Measurements from ENCODE around the gene SPATA24.
"Not testable (repeated sequence)": the region's sequence is repeated elsewhere in the genome, so short reads cannot be mapped to it uniquely, and the experiment has no call there.

SPATA24 gene

DNA sequence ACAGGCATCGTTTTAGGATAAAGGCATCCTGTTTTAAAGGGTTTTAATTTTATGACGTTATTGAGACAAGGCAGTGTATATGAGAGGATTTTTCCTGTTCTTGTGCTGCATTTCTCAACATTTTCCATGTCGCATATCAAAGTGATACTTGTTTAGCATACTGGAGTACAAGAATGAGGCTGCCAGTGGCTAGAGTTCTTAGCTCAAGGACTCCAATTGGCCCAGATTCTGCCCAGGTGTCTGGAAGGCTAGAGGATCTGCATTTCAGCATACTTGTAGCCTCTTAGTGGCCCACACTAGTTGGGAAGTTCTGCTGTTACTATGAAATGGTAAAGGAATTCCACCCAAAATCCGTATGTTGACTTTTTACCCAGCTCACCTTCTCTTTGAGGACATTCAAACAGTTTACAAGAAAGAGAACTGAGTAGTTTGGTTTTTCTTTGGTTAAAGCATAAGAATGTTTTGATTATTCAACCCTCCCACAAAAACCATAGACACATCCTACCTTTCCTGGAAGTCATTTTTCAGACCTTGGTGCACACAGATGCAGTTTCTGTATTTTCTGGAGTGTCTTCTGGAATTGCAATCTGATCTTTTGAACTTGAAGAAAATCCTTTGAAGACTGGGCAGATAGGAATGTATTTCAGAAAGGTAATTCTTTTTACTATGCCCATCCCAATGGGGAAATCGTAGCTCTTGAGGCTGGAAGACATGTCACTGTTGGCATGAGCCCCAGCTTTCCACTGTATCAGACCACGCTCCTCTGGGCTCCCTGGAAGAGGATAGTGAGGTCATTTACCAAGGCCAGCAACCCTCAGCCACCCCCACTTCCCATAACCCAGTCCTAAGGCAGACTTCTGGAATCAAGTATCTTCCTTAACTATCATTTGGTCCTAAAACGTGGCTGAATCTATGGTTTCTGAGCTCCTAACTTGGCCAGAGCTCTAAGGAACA, 32.1 kb downstream of the SPATA24 start:
- no peak overlapping the region for H3K27ac ChIP-seq (ENCODE audit: insufficient read depth, low read length, poor library complexity, severe bottlenecking)
- H3K4me3 ChIP-seq (ENCODE audit: insufficient read depth, low read depth, low read length, poor library complexity, severe bottlenecking) = no peak overlapping the region
- no peaks in the 10 kb centered on the region for H3K27me3 ChIP-seq (replicated peaks; ENCODE audit: control insufficient read depth, insufficient read depth, low read length, poor library complexity, severe bottlenecking)
- H3K9me3 ChIP-seq (ENCODE audit: control insufficient read depth, low read length) = no peaks in the 10 kb centered on the region
- peaks cover 13% of the 10 kb centered on the region for H3K36me3 ChIP-seq (ENCODE audit: control insufficient read depth, insufficient read depth, low read length)
- H3K4me1 ChIP-seq (ENCODE audit: control insufficient read depth, insufficient read depth, low read length, poor library complexity, severe bottlenecking) = no peaks in the 10 kb centered on the region
- no peak for DNase-seq

- Histone ChIP-seq H3K27ac (ENCODE audit: insufficient read depth, low read length, poor library complexity, severe bottlenecking) (no peak overlapping the region), H3K4me1 (ENCODE audit: control insufficient read depth, insufficient read depth, low read length, poor library complexity, severe bottlenecking) (no peaks in the 10 kb centered on the region), H3K36me3 (ENCODE audit: control insufficient read depth, insufficient read depth, low read length) (peaks cover 27% of the 10 kb centered on the region), H3K9me3 (ENCODE audit: control insufficient read depth, low read length) (no peaks in the 10 kb centered on the region), H3K27me3 (replicated peaks; ENCODE audit: control insufficient read depth, insufficient read depth, low read length, poor library complexity, severe bottlenecking) (no peaks in the 10 kb centered on the region), H3K4me3 (ENCODE audit: insufficient read depth, low read depth, low read length, poor library complexity, severe bottlenecking) (no peak overlapping the region)
- DNase-seq = no peak
Measured at GRCh38 chr5:139369181-139369580, 34.7 kb downstream of the SPATA24 start.

DNA sequence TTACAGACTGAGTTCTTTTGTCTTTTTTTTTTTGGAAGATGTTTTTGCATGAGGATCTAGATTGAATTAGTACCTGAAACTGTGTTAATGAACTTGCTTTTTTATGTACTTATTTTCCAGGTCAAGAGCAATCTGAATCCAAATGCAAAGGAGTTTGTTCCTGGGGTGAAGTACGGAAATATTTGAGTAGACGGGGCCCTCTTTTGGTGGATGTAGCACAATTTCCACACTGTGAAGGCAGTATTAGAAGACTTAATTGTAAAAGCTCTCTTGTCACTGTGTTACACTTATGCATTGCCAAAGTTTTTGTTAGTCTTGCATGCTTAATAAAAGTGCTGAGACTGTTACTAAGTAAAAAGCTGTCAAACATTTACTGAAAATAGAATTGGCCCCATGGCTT, 35.3 kb downstream of the SPATA24 start:
- no peak for DNase-seq

GRCh38 chr5:139364466-139364865, 39.4 kb downstream of the SPATA24 start:
- H3K27ac ChIP-seq (ENCODE audit: insufficient read depth, low read length, poor library complexity, severe bottlenecking) = no peak overlapping the region
- H3K27me3 ChIP-seq (replicated peaks; ENCODE audit: control insufficient read depth, insufficient read depth, low read length, poor library complexity, severe bottlenecking) = no peaks in the 10 kb centered on the region
- peaks cover 27% of the 10 kb centered on the region for H3K36me3 ChIP-seq (ENCODE audit: control insufficient read depth, insufficient read depth, low read length)
- DNase-seq = no peak
- no peaks in the 10 kb centered on the region for H3K4me1 ChIP-seq (ENCODE audit: control insufficient read depth, insufficient read depth, low read length, poor library complexity, severe bottlenecking)
- H3K9me3 ChIP-seq (ENCODE audit: control insufficient read depth, low read length) = no peaks in the 10 kb centered on the region
- H3K4me3 ChIP-seq (ENCODE audit: insufficient read depth, low read depth, low read length, poor library complexity, severe bottlenecking) = no peak overlapping the region

More for the DNA sequence above, 35.3 kb downstream of the SPATA24 start:
- H3K4me3 ChIP-seq (ENCODE audit: insufficient read depth, low read depth, low read length, poor library complexity, severe bottlenecking) = no peak overlapping the region
- no peak overlapping the region for H3K27ac ChIP-seq (ENCODE audit: insufficient read depth, low read length, poor library complexity, severe bottlenecking)
- H3K9me3 ChIP-seq (ENCODE audit: control insufficient read depth, low read length) = no peaks in the 10 kb centered on the region
- H3K36me3 ChIP-seq (ENCODE audit: control insufficient read depth, insufficient read depth, low read length) = peaks cover 33% of the 10 kb centered on the region
- no peaks in the 10 kb centered on the region for H3K27me3 ChIP-seq (replicated peaks; ENCODE audit: control insufficient read depth, insufficient read depth, low read length, poor library complexity, severe bottlenecking)
- no peaks in the 10 kb centered on the region for H3K4me1 ChIP-seq (ENCODE audit: control insufficient read depth, insufficient read depth, low read length, poor library complexity, severe bottlenecking)

- no peak for DNase-seq
- no peak overlapping the region for H3K27ac ChIP-seq (ENCODE audit: insufficient read depth, low read length, poor library complexity, severe bottlenecking)
- H3K36me3 ChIP-seq (ENCODE audit: control insufficient read depth, insufficient read depth, low read length) = peaks cover 27% of the 10 kb centered on the region
- H3K4me3 ChIP-seq (ENCODE audit: insufficient read depth, low read depth, low read length, poor library complexity, severe bottlenecking) = no peak overlapping the region
- no peaks in the 10 kb centered on the region for H3K9me3 ChIP-seq (ENCODE audit: control insufficient read depth, low read length)
- no peaks in the 10 kb centered on the region for H3K4me1 ChIP-seq (ENCODE audit: control insufficient read depth, insufficient read depth, low read length, poor library complexity, severe bottlenecking)
- no peaks in the 10 kb centered on the region for H3K27me3 ChIP-seq (replicated peaks; ENCODE audit: control insufficient read depth, insufficient read depth, low read length, poor library complexity, severe bottlenecking)
Measured at GRCh38 chr5:139363937-139364336, 40.0 kb downstream of the SPATA24 start.

DNA sequence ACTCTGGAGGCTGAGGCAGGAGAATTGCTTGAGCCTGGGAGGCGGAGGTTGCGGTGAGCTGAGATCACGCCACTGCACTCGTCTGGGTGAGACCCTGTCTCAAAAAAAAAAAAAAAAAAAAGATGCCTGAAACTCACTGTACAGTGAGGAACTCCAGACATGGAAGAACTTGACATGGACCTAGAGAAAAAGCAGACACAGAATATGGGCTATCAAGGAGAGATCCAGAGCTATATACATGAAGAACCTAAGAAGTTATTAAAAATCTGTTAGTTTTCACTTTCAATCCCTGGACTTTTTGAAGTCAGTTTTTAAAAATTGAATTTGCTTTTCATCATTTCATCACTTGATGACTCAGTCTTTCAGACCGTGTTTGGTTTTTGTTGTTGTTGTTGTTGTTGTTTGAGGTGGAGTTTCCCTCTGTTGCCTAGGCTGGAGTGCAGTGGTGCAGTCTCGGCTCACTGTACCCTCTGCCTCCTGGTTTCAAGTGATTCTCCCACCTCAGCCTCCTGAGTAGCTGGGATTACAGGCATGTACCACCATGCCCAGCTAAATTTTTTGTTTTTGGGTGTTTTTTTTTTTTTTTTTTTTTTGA, 42.0 kb downstream of the SPATA24 start:
- no peaks in the 10 kb centered on the region for H3K4me1 ChIP-seq (ENCODE audit: control insufficient read depth, insufficient read depth, low read length, poor library complexity, severe bottlenecking)
- peaks cover 24% of the 10 kb centered on the region for H3K36me3 ChIP-seq (ENCODE audit: control insufficient read depth, insufficient read depth, low read length)
- H3K27ac ChIP-seq (ENCODE audit: insufficient read depth, low read length, poor library complexity, severe bottlenecking) = no peak overlapping the region
- no peaks in the 10 kb centered on the region for H3K27me3 ChIP-seq (replicated peaks; ENCODE audit: control insufficient read depth, insufficient read depth, low read length, poor library complexity, severe bottlenecking)
- H3K9me3 ChIP-seq (ENCODE audit: control insufficient read depth, low read length) = no peaks in the 10 kb centered on the region
- DNase-seq = no peak
- H3K4me3 ChIP-seq (ENCODE audit: insufficient read depth, low read depth, low read length, poor library complexity, severe bottlenecking) = no peak overlapping the region

- Histone ChIP-seq H3K36me3 (ENCODE audit: control insufficient read depth, insufficient read depth, low read length) (peaks cover 15% of the 10 kb centered on the region), H3K27ac (ENCODE audit: insufficient read depth, low read length, poor library complexity, severe bottlenecking) (no peak overlapping the region), H3K4me1 (ENCODE audit: control insufficient read depth, insufficient read depth, low read length, poor library complexity, severe bottlenecking) (no peaks in the 10 kb centered on the region), H3K9me3 (ENCODE audit: control insufficient read depth, low read length) (no peaks in the 10 kb centered on the region), H3K4me3 (ENCODE audit: insufficient read depth, low read depth, low read length, poor library complexity, severe bottlenecking) (no peak overlapping the region), H3K27me3 (replicated peaks; ENCODE audit: control insufficient read depth, insufficient read depth, low read length, poor library complexity, severe bottlenecking) (no peaks in the 10 kb centered on the region)
- no peak for DNase-seq
Measured at GRCh38 chr5:139360384-139360783, 43.5 kb downstream of the SPATA24 start.

DNA sequence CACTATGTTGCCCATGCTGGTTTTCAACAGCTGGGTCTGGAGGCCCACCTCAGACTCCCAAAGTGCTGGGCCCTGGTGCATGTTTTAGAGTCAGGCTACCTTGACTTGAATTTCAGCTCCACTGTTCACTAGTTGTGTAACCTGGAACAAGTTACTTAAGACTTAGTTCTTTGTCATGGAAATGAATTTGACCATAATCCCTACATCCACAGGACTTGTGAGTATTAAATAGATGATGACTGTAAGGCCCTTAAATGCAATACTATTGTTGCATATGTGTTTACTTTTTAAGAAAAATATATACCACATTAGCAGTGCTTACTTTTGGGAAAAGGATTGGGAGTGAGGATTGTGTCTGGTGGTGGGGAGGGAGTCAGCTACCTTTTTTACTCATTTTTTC, 45.8 kb downstream of the SPATA24 start:
- Histone ChIP-seq H3K27ac (ENCODE audit: insufficient read depth, low read length, poor library complexity, severe bottlenecking) (no peak overlapping the region), H3K4me3 (ENCODE audit: insufficient read depth, low read depth, low read length, poor library complexity, severe bottlenecking) (no peak overlapping the region), H3K36me3 (ENCODE audit: control insufficient read depth, insufficient read depth, low read length) (no peaks in the 10 kb centered on the region), H3K4me1 (ENCODE audit: control insufficient read depth, insufficient read depth, low read length, poor library complexity, severe bottlenecking) (no peaks in the 10 kb centered on the region), H3K27me3 (replicated peaks; ENCODE audit: control insufficient read depth, insufficient read depth, low read length, poor library complexity, severe bottlenecking) (no peaks in the 10 kb centered on the region), H3K9me3 (ENCODE audit: control insufficient read depth, low read length) (no peaks in the 10 kb centered on the region)
- DNase-seq = no peak

DNA sequence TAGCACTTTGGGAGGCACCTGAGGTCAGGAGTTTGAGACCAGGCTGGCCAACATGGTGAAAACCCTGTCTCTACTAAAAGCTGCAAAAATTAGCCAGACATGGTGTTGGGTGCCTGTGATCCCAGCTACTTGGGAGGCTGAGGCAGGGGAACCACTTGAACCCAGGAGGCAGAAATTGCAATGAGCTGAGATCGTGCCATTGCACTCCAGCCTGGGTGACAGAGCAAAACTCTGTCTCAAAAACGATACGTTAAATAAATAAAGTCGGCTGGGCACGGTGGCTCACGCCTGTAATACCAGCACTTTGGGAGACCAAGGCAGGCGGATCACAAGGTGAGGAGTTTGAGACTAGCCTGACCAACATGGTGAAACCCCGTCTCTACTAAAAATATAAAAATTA, 48.0 kb downstream of the SPATA24 start:
- H3K9me3 ChIP-seq (ENCODE audit: control insufficient read depth, low read length); DNase-seq; H3K27ac ChIP-seq (ENCODE audit: insufficient read depth, low read length, poor library complexity, severe bottlenecking); H3K4me3 ChIP-seq (ENCODE audit: insufficient read depth, low read depth, low read length, poor library complexity, severe bottlenecking); H3K27me3 ChIP-seq (replicated peaks; ENCODE audit: control insufficient read depth, insufficient read depth, low read length, poor library complexity, severe bottlenecking); H3K36me3 ChIP-seq (ENCODE audit: control insufficient read depth, insufficient read depth, low read length); H3K4me1 ChIP-seq (ENCODE audit: control insufficient read depth, insufficient read depth, low read length, poor library complexity, severe bottlenecking): not testable (repeated sequence)

GRCh38 chr5:139354186-139354585, 49.7 kb downstream of the SPATA24 start:
- Histone ChIP-seq H3K4me1 (ENCODE audit: control insufficient read depth, insufficient read depth, low read length, poor library complexity, severe bottlenecking) (peaks cover 2% of the 10 kb centered on the region), H3K36me3 (ENCODE audit: control insufficient read depth, insufficient read depth, low read length) (no peaks in the 10 kb centered on the region), H3K27ac (ENCODE audit: insufficient read depth, low read length, poor library complexity, severe bottlenecking) (no peak overlapping the region), H3K27me3 (replicated peaks; ENCODE audit: control insufficient read depth, insufficient read depth, low read length, poor library complexity, severe bottlenecking) (no peaks in the 10 kb centered on the region), H3K4me3 (ENCODE audit: insufficient read depth, low read depth, low read length, poor library complexity, severe bottlenecking) (no peak overlapping the region), H3K9me3 (ENCODE audit: control insufficient read depth, low read length) (no peaks in the 10 kb centered on the region)
- DNase-seq = no peak

All from effector memory CD4-positive, alpha-beta T cell (primary cell).